Measurements from ENCODE around the gene TBX1.

Gene TBX1

DNA sequence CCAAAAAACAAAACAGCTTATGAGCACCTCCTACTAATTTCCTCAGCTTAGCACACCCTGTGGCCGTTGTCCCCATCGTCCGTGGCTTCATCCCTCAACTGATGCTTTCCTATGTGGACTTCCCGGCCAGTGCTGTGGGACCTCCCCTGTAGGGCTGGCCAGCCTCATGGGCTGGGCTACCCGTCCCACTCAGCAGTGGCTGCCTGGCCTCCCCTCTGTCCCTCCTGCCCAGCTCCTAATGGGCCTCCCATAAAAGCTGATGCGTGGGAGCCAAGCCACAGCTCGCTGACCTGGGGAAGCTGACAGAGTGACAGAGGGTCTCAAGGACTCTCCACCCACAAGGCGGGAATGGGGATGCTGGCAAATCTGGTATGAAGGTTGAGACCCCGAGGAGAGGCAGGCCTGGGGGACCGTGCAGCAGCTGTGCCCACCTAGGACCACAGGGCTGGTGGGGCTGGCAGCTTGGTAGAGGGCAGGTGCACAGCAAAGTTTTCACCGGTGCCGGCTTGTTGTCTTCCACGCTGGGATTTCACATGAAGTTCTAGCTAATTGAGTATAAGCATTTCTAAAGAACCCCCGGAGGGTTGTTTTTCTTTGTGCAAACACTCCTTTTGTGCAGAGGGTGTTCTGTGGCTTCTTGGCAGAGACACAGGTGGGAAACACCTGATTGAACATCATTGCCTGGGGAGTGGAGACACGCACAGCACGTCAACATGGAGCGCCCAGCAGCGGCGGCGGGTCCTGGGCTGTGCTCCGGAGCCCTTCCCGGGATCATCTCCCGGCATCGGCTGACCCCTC is 23.2 kb downstream of the TBX1 start:
- H2AFZ ChIP-seq (ENCODE audit: low read depth, low read length): no peak overlapping the region
- H3K9me3 ChIP-seq (ENCODE audit: insufficient read depth, low read length, severe bottlenecking): no peaks in the 10 kb centered on the region
- peaks cover 37% of the 10 kb centered on the region for H3K36me3 ChIP-seq (ENCODE audit: insufficient read depth, low read length)
- H3K27me3 ChIP-seq (ENCODE audit: insufficient read depth, low read length, poor library complexity): no peaks in the 10 kb centered on the region
- TF ChIP-seq, protein P1, sequence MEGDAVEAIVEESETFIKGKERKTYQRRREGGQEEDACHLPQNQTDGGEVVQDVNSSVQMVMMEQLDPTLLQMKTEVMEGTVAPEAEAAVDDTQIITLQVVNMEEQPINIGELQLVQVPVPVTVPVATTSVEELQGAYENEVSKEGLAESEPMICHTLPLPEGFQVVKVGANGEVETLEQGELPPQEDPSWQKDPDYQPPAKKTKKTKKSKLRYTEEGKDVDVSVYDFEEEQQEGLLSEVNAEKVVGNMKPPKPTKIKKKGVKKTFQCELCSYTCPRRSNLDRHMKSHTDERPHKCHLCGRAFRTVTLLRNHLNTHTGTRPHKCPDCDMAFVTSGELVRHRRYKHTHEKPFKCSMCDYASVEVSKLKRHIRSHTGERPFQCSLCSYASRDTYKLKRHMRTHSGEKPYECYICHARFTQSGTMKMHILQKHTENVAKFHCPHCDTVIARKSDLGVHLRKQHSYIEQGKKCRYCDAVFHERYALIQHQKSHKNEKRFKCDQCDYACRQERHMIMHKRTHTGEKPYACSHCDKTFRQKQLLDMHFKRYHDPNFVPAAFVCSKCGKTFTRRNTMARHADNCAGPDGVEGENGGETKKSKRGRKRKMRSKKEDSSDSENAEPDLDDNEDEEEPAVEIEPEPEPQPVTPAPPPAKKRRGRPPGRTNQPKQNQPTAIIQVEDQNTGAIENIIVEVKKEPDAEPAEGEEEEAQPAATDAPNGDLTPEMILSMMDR (IDR thresholded peaks at IDR 0.05; ENCODE audit: borderline replicate concordance, extremely low read depth, low read length, poor library complexity, severe bottlenecking): no peak
- TF ChIP-seq EZH2 (IDR thresholded peaks at IDR 0.05; ENCODE audit: borderline replicate concordance, low read depth, low read length, severe bottlenecking): no peak
- H3K4me3 ChIP-seq (ENCODE audit: low read depth in 1 of 2, low read length in 2 of 2): no peak overlapping the region
- H4K20me1 ChIP-seq (ENCODE audit: insufficient read depth, low read length): no peaks in the 10 kb centered on the region; the same call in 1 of the 2 replicates
- DNase-seq (no peak), ATAC-seq (ENCODE audit: insufficient read depth, low read depth) (no peak)
- H3K4me1 ChIP-seq (ENCODE audit: insufficient read depth, low read length): no peaks in the 10 kb centered on the region
- no peak overlapping the region for H3K4me2 ChIP-seq (ENCODE audit: insufficient read depth, low read length)
- H3K9ac ChIP-seq (ENCODE audit: low read depth, low read length): no peak overlapping the region
- no peak overlapping the region for H3K27ac ChIP-seq (ENCODE audit: low read length)
- H3K79me2 ChIP-seq (ENCODE audit: insufficient read depth, low read length): peaks cover 6% of the 10 kb centered on the region

DNA sequence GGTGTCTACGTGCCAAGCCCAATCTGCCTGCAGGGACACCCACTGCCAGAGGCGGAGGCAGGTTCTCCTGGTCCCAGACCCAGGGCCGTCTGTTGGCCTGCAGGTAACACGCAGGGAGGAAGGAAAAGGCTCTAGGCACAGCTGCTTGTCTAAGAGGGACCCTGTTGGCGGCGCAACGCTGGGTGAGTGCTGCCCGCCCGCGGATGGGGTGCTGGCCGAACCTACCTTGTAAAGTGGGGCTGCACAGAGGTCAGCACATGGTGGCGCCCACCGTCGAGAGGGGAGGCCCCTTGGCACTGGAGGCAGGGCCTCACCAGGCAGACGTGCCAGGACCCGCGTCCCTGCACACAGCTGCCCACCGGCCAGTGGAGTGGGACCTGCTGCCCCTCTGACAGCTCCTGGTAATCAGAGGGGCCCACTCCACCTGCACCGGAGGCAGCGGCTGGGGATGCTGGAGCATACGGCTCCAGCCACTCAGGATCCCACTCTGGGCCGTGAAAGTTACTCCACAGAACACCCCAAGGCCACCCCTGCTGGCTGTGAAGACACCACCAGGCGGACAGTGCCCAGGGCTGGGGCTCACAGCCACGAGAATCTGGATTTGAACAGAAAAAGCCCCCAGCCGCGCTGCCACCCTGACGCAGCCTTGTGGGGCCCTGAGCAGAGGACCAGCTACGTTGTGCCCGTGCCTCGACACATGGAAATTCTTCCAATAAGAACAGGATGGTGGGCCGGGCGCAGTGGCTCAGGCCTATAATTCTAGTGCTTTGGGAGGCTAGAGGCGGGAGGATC is 24.0 kb downstream of the TBX1 start:
- no peak overlapping the region for H3K9ac ChIP-seq (ENCODE audit: low read depth, low read length)
- no peaks in the 10 kb centered on the region; the same call in 1 of the 2 replicates for H4K20me1 ChIP-seq (ENCODE audit: insufficient read depth, low read length)
- H3K79me2 ChIP-seq (ENCODE audit: insufficient read depth, low read length): peaks cover 6% of the 10 kb centered on the region
- H3K36me3 ChIP-seq (ENCODE audit: insufficient read depth, low read length): peaks cover 45% of the 10 kb centered on the region
- no peak overlapping the region for H3K4me2 ChIP-seq (ENCODE audit: insufficient read depth, low read length)
- TF ChIP-seq, protein P1 (IDR thresholded peaks at IDR 0.05; ENCODE audit: borderline replicate concordance, extremely low read depth, low read length, poor library complexity, severe bottlenecking): no peak
- no peak for TF ChIP-seq EZH2 (IDR thresholded peaks at IDR 0.05; ENCODE audit: borderline replicate concordance, low read depth, low read length, severe bottlenecking)
- DNase-seq: no peak
- H2AFZ ChIP-seq (ENCODE audit: low read depth, low read length): no peak overlapping the region
- H3K4me3 ChIP-seq (ENCODE audit: low read depth in 1 of 2, low read length in 2 of 2): no peak overlapping the region
- H3K9me3 ChIP-seq (ENCODE audit: insufficient read depth, low read length, severe bottlenecking): no peaks in the 10 kb centered on the region
- H3K4me1 ChIP-seq (ENCODE audit: insufficient read depth, low read length): no peaks in the 10 kb centered on the region
- ATAC-seq (ENCODE audit: insufficient read depth, low read depth): no peak
- H3K27me3 ChIP-seq (ENCODE audit: insufficient read depth, low read length, poor library complexity): no peaks in the 10 kb centered on the region
- H3K27ac ChIP-seq (ENCODE audit: low read length): no peak overlapping the region

DNA sequence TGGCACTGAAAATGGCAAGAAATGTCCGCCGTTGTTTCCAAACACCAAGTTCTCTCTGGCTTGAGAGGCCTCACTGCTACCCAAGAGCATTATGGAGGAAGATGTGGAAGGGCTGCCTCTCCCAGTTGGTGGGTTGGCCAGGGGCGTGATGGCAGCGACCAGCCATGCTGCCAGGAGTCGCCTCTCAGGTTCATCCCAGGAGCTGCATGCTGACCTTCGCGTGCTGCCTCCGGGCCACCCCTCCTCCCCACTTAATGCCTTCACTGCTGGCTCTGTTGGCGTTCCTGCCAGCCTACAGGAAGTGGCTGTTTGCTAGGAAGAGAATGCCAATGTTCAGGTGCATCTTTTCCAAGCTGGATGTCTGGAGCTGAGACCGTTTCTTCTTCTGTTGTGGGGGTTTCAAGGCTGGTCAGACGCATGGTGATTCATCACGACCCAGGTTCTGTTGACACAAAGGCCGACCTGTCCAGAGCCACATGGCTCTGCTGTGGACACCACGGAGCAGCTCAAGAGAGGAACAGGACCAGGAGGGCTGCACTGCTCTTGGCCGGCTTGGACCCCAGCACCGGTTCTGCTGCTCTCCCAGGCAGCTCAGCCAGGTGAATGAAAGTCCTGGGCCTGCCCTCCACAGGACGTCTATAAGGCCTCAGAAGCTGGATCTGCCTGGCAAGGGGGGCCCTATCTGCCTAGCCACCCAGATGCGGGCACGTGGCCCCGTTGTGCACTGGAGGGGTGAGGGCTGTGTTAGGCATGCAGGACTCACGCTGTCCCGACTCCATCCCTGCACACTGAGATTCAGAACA is 25.1 kb downstream of the TBX1 start:
- no peak overlapping the region for H3K4me3 ChIP-seq (ENCODE audit: low read depth in 1 of 2, low read length in 2 of 2)
- H3K36me3 ChIP-seq (ENCODE audit: insufficient read depth, low read length): peaks cover 56% of the 10 kb centered on the region
- no peak overlapping the region for H3K27ac ChIP-seq (ENCODE audit: low read length)
- H3K79me2 ChIP-seq (ENCODE audit: insufficient read depth, low read length): peaks cover 6% of the 10 kb centered on the region
- H3K9ac ChIP-seq (ENCODE audit: low read depth, low read length): no peak overlapping the region
- no peak for ATAC-seq (ENCODE audit: insufficient read depth, low read depth)
- peaks cover 4% of the 10 kb centered on the region for H3K9me3 ChIP-seq (ENCODE audit: insufficient read depth, low read length, severe bottlenecking)
- no peak for TF ChIP-seq EZH2 (IDR thresholded peaks at IDR 0.05; ENCODE audit: borderline replicate concordance, low read depth, low read length, severe bottlenecking)
- TF ChIP-seq, protein P1 (IDR thresholded peaks at IDR 0.05; ENCODE audit: borderline replicate concordance, extremely low read depth, low read length, poor library complexity, severe bottlenecking): no peak
- no peak for DNase-seq
- no peaks in the 10 kb centered on the region for H3K4me1 ChIP-seq (ENCODE audit: insufficient read depth, low read length)
- no peak overlapping the region for H3K4me2 ChIP-seq (ENCODE audit: insufficient read depth, low read length)
- H4K20me1 ChIP-seq (ENCODE audit: insufficient read depth, low read length): no peaks in the 10 kb centered on the region; the same call in 1 of the 2 replicates
- no peak overlapping the region for H2AFZ ChIP-seq (ENCODE audit: low read depth, low read length)
- no peaks in the 10 kb centered on the region for H3K27me3 ChIP-seq (ENCODE audit: insufficient read depth, low read length, poor library complexity)

Data from DND-41 (cell line).